RWPE1 (cell line): ENCODE measurements around the gene POLR3G.
A peak's percentile ranks its signal among the peaks of the same experiment; 100 is the strongest.

Experiments used
- CTCF ChIA-PET: fragments of 350-600 bp; sonication (Branson Sonifier 250); formaldehyde crosslinking; extraction: SDS; loops from one replicate; lab custom pipeline; 2021; lab: Yijun Ruan, JAX
- POLR2A ChIA-PET: fragments of 400-600 bp; formaldehyde crosslinking; extraction: SDS; loops from one replicate; lab custom pipeline; 2020; ENCODE audit warnings: antibody characterized with exemption; ENCODE audit not compliant: low non-redundant PET; lab: Yijun Ruan, JAX
- DNase-seq: peaks from one replicate; pipeline ENCODE4 v3.0.0; 2012; ENCODE audit warnings: low spot score
- H3K27ac ChIP-seq: fragments of 450-650 bp; 2 replicates; pipeline ENCODE4 v1.5.1; 2017
- CTCF ChIP-seq: fragments of 450-650 bp; conservative IDR thresholded peaks from 2 replicates; pipeline ENCODE4 v1.5.1; 2017; ENCODE audit warnings: low read depth, mild to moderate bottlenecking

Gene POLR3G, protein sequence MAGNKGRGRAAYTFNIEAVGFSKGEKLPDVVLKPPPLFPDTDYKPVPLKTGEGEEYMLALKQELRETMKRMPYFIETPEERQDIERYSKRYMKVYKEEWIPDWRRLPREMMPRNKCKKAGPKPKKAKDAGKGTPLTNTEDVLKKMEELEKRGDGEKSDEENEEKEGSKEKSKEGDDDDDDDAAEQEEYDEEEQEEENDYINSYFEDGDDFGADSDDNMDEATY

DNA sequence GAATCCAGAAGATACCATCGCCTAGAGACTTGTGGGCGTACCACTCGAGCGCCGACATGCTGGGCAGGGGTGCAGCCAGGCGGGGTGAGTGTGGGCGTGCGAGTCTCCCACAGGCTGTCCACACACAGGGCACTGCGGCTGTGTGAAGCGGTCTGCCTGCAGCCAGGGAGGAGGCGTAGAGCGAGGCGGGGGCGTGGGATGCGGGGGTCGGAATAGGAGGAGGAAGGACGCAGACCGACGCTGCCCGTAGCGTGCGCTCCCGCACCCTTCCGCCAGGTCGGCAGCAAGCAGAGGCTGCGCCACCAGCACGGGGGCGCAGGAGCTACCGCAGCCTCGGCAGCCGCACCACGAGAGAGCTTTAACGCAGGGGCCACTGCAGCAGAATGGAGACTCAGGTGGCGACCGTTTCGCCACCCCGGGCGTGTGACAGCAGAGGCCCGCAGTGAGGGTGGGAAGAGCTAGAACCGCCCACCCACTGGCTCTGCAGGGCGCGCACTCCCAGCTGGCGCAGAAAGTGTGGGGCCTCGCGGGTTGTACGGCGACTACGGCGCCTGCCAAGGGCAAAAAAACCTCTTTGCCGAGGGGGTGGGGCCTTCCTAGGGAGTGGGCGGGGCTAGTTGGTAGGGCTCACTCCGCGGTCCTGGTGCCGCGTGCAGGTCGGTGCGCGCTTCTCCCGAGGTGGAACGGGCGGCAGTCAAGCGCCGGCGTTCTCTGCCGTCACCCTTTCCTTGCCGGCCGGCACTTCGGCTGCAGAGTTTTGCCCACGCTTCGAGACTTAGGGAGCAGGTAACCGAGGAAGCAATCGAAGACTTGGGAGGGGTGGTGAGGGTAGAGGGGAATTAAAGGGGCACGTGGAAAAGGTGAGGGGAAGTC is at the start of gene POLR3G, which contains the start of gene MBLAC2:
Gene POLR3G, plus strand, starts transcription at position 630 of the 873 bp plus-strand sequence. CDS start 10,704 bp downstream, outside the sequence.
Gene MBLAC2, minus strand, starts transcription at position 537 of the 873 bp plus-strand sequence. Its CDS starts 479 bp downstream, at position 58.
- peak; percentile 58 for TF ChIP-seq CTCF
- ChIA-PET POLR2A (interaction anchor here (0.7 to 1.2 kb wide), 3 partner anchors 35 to 65 kb away, joined by 4 to 11 read pairs (median 5); partner anchors contain the start of gene CETN3), CTCF (interaction anchor here (0.5 to 0.8 kb wide), 5 partner anchors 8 to 309 kb away, joined by 3 to 8 read pairs (median 4); no protein-coding TSS in a partner anchor)
- peak within 1 kb of the TSS; percentile 93 for H3K27ac ChIP-seq
- DNase-seq = peak; percentile 97

DNA sequence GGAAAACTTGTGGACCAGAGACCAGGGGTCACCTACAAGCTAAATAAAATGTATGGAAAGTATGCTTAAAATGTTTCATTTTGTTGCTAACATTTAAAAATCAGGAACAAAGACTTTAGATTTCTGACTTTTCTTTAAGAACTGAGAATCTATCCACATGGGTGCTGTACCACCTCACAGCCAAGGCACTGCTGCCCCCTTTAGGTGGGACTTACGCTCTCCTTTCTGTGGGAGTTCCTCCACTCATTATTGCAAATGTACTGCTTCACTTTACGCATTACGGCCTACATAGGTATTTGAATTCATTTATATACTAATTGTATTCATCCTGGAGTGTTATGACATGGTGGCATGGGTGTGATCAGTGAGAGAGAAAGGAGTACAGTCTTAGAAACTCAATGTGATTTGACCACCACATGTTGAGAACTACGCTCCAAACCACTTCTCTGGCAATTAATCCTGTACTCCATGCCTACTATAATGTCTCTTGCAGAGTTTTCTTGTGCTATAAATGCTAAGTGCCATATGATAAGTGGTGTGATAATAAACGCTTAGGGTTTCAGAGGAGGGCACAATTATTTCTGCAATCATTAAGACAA is 40.4 kb upstream of the POLR3G start:
- ChIA-PET CTCF (no interaction called here), POLR2A (no interaction called here)
- peak; percentile 53 for TF ChIP-seq CTCF
- no peak overlapping the region for H3K27ac ChIP-seq
- DNase-seq = peak; percentile 11

DNA sequence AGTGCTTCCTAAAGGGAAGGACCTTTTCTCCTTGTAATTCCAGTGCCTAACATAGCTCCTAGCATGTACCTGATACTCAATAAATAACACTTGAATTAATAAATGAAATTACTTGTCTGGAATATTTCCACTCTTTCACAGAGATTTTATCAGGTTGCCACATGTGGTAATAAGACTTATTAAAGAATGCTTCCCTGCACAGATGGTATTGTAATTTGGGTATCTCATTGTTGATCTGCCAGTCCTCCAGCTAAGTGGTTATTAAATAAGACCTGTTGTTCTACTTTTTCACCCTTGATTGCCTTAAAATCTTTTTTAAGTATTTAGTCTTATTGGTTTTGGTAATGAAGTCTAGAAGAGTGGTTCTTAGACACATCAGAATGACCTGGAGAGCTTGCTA is 37.0 kb upstream of the POLR3G start:
- no peak overlapping the region for H3K27ac ChIP-seq
- ChIA-PET POLR2A (no interaction called here), CTCF (interaction anchor here (0.7 to 1.5 kb wide), 3 partner anchors 11 to 92 kb away, joined by 3 to 6 read pairs (median 3); partner anchors contain the start of gene LYSMD3)
- no peak for DNase-seq
- no peak for TF ChIP-seq CTCF

GRCh38 chr5:90438100-90438499 is 36.6 kb upstream of the POLR3G start:
- ChIA-PET POLR2A (no interaction called here), CTCF (interaction anchor here (0.7 to 1.5 kb wide), 4 partner anchors 12 to 346 kb away, joined by 3 to 6 read pairs (median 4); partner anchors contain the start of gene LYSMD3)

DNA sequence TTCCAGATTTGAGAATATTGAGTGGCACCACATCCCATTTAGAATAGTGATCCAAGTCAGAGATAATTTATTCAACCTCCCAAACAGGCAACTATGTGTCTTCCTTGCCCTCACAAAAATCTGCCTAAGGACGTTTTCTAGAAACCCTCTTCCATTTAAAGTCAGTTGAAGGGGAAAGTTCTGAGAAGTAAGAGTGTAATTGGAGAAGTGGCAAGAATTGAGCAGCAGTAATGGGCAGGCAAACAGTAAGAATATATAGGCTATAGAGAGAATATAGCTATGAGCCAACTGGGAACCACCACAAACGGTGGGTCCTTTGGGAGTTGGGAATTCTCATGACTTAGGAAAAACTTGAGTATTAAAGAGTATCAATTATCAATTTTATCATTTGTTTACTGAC is 34.0 kb upstream of the POLR3G start:
- H3K27ac ChIP-seq = no peak overlapping the region
- POLR2A ChIA-PET = no interaction called here
- CTCF ChIA-PET = interaction anchor here (0.7 to 1.8 kb wide), 2 partner anchors 161 to 163 kb away, joined by 5 to 6 read pairs; no protein-coding TSS in a partner anchor
- no peak for DNase-seq
- TF ChIP-seq CTCF = no peak

More at GRCh38 chr5:90438100-90438499, 36.6 kb upstream of the POLR3G start:
- H3K27ac ChIP-seq = no peak overlapping the region
- no peak for DNase-seq
- TF ChIP-seq CTCF = no peak
